Activated naive CD8-positive, alpha-beta T cell treated with anti-CD3 and anti-CD28 coated beads, Interleukin-2, amount 50 U/mL, for 16 hours (primary cell): ENCODE results near the gene PHOSPHO2.

ENCODE experiments used
- DNase-seq: peaks from one replicate; pipeline ENCODE4 v3.0.0-alpha.2; 2020; ENCODE audit warnings: low read depth, low spot score

PHOSPHO2 gene

DNA sequence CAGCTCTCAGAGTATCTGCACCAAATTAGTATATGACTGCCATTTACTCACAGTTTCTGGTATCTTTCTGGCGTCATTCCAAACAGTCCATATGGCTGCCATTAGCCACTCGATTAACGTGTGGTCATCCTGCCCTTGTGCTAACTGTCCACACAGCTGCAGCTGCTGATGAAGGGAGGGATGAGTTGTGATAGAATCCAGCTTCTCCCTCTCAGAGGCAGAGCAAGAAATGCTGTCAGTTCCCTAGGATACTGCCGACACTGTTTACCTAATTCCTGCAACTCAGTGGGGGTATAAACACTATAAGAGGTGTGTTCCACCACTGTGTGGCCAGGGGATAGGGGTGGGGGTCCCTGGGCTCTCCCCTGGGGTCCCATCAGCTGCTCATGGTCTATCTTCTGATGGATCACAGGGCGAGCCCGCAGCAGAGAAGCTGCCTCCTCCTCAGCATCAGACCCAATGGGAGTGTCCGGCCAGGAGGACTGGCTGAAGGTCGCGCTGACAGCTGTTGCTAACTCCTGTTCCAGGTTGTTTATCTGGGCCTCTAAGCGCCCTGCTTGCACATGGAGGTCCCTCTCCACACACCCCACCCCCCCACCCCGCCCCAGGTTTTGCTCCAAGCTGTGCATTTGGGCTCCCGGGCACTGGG, 22.1 kb downstream of the PHOSPHO2 start:
- DNase-seq: no peak

DNA sequence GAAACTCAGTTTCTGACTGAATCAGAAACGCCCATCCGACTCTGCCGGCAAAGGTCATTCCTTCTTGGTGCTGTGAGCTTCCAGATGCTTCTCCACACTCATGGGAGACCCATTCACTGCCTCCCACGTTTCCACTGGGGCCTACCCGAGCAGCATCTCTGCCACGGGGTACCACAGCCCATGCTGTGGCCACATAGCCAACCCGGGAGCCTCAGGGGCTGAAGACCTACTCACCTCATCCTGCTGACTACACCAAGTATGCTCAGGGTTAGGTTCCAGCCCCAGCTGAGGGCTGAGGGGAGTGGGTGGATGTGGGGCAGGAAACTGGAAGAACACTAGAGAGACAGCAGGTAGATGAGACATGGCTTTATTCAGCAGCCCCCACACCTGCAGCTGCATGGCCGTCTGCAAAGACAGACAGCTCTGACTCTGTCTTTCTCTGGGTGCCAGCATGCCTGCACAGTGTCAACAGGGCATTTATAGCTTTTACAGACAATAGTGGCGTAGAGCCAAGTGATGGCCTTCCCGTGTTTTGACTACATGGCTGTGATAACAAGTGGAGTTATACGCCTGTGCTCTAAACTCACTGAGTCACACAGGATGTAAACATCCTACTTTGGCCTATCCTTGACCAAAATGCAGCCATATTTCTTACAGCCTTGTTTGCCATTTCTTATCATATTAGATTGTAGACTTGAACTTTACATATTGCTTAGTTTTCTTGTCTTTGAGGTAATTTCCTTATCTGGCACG, 22.8 kb downstream of the PHOSPHO2 start:
- no peak for DNase-seq

DNA sequence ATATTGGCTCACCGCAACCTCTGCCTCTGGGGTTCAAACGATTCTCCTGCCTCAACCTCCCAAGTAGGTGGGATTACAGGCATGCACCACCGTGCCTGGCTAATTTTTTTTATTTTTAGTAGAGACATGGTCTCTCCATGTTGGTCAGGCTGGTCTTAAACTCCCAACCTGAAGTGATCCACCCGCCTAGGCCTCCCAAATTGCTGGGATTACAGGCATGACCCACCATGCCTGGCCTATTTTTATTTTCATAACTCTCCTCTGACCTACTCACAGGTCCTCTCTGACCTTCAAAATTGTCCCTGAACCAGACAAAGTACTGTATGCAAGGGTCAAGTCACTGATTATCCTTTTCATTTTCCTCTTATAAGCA, 23.4 kb downstream of the PHOSPHO2 start:
- DNase-seq: no peak

DNA sequence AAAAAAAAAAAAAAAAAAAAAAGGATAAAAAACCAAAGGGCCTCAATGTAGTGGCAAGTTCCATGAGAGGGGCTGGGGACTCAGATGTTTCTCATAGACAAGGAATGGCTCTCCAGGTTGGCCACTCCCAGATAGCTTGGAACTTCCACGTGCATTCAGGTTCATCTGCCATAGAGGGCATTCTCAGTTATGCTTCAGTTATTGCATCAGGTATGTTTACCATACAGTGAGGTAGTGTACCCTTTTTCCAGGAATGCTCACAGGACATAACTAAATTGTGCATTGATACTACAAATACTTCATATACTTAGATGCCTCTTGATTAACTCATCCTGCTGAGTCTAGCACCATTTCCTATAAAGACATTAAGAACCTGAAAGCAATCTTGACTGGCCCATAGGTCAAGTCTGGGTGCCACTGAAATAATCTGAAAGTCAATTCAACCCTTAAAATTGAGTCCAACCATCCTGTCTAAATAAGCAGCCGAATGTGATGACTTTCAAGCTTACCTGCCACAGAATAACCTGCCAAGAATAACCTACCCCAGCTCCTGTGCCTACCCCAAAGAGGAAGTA, 24.7 kb downstream of the PHOSPHO2 start:
- DNase-seq: no peak

DNA sequence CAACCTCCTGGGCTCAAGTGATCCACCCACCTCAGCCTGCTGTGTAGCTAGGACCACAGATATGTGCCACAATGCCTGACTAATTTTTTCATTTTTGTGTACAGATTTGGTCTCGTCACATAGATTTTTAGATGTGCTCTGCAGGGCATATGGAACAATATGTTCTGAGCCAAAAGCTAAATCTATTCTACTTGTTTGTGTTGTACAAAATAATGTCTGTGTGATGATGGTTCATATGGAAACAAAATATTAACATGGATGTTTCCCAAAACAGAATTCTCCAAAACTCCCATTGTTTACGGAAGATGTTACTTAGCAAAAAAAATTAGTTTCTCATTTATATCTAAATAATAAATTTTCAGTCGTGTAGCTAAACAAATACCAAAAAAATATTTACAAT, 26.7 kb downstream of the PHOSPHO2 start:
- DNase-seq: no peak

DNA sequence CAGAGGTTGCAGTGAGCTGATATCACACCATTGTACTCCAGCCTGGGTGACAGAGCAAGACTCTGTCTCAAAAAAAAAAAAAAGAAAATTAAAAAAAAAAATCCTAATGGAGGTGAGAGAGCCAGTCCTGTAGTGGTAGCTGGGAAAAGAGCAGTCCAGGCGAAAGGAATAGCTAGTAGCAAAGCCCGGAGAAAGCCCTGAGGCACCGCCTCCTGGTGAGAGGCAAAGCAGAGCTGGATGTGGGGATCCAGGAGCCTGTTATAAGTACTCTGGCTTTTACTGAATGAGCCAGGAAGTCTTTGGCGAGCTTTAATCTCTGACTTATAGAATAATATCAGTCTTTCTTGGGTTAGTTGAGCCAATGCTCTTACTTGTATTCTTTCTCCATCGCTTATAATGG, 32.8 kb downstream of the PHOSPHO2 start:
- DNase-seq: no peak

DNA sequence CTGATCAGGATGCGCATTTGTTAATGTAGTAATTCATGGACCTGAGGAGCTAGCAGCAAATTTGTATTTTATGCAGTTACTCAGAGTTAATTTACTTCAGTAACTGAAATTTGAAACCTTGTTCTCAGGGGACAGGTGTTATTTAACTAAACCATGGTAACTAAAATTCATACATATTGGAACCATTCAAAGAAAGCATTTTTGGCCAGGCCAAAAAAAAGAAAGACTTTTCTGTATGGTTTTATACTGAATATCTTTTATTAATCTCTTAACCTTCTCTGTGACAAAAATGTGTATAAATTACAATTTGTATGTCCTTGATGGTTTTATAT, 35.0 kb downstream of the PHOSPHO2 start:
- DNase-seq: no peak

DNA sequence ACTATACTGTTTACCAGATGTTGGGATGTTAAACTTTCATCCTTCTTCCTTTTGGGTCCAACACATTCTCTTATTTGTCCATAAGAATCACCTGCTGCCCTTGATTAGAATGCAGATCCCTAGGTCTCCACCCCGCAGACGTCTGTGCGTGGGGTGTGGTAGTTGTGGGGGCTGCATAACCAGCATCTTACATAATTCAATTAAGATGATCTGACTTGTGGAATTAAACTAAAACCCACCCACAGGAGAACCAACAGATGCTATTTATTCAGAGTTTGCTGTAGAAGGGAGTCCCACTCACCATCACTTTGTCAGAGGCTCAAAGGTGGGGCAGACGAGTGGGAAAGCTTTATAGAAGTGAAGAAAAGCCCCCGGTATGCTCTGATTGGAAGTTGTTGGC, 37.8 kb downstream of the PHOSPHO2 start:
- DNase-seq: no peak

DNA sequence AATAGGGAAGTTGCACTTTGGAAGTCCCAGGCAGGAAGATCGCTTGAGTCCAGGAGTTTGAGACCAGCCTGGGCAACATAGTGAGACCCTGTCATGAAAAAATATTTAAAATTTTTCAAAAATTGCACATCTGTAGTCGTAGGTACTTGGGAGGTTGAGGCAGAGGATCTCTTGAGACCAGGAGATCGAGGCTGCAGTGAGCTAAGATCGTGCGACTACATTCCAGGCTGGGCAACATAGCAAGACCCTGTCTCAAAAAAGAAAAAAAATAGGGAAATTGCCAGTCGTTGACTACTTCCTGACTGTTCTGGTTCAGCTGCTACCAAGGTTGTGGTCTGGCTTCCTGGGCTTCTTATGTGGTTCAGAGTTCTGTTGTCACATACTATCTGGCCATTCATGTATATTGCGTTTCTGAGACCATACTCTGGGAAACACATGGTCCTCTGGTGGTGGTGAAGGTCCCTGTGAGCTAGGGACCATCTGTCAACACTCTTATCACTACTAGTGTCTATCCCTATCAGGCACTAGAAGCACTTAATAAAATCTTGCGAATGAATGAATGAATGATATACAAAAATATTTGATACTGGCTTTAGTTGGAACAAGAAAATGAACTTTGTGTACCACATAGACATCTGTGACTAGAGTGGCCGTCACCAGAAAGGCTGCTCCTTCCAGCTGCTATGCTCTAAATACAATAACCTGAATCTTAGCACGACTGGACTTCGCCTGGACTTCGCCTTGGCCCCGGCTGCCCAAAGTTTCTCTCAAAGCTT, 38.5 kb downstream of the PHOSPHO2 start:
- no peak for DNase-seq

DNA sequence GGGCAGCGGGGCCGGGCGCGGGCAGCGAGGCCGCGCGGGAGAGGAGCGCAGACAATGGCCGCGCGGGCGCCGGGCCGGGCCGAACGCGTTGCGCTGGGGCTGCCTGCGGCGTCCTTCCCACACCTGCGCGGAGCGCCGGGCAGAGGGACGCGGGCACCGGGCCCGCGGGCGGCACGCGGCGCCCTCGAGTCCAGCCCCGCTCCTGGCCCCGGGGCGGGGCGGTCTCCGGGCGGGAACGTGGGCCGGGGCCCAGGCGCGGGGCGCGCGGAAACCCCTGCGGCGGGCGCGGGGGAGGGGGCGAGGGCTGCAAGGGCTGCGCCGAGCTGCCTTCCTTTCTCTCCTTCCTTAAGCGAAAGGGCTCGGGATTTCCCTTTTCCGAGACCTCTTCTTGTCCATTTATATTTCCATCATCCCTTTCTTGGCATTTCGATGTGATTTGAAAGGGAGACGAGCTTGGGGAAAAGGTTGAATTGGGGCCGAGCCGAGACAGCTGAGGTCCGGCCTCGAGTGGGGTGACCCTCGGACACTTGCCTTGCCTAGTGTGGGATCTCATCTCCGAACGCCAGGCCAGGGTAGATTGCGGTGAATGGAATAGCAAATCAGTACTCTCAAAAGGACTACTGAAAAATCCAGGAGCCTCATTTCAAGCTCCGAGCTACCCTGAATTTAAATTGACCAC, 40.0 kb downstream of the PHOSPHO2 start:
- no peak for DNase-seq

DNA sequence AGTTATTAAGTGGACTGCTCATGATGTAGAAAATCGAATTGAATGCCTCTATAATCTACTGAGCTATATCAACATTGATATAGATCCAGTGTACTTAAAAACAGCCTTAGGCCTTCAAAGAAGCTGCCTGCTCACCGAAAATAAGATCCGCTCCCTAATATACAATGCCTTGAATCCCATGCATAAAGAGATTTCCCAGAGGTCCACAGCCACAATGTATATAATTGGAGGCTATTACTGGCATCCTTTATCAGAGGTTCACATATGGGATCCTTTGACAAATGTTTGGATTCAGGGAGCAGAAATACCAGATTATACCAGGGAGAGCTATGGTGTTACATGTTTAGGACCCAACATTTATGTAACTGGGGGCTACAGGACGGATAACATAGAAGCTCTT, 41.4 kb downstream of the PHOSPHO2 start:
- no peak for DNase-seq

DNA sequence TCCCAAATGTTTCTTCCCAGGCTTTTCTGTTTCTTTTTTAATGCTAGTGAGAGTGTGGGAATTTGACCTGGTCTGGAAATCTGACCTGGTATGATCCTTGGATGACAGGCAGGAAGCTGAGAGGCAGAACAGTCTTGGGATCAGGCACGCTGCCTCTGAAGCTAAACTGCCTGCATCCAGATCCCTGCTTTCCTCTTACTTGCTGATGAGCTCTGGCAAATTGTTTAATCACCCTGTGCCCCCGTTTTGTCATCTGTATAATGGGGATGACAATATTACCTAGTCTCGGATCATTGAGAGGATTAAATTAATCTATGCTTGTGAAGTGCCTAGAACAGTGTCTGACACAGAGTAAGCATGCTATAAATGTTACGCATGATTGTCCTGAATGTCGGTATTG, 42.6 kb downstream of the PHOSPHO2 start:
- DNase-seq: no peak

DNA sequence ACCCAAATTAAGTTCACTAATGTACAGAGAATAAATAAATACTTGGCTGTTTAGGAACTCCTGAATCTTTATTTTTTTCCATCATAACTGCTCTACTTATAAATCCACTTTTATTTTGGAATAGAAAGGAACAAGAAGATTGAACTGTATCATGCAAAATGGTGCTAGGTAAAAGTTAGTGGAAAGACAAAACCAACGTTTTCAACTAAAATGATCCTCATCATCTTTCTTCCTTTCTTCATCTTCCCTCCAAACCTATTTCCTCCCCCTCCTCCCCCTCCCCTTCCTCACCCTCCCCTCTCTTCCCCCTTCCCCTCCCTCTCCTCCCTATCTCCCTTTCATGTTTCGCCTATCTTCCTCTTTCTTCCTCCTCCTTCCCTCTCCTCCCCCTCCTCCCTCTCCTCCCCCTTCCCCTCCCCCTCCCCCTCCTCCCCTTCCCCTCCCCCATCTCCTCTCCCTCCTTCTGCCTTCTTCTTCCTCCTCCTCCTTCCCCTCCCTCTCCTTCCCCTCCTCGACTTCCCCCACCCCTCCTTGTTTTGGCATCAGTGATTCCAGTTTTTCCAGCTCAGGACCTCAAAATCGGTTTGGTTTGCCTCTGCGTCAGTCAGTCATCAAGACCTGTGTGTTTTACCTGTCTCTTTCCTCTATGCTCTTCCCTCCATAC, 44.4 kb downstream of the PHOSPHO2 start:
- no peak for DNase-seq

DNA sequence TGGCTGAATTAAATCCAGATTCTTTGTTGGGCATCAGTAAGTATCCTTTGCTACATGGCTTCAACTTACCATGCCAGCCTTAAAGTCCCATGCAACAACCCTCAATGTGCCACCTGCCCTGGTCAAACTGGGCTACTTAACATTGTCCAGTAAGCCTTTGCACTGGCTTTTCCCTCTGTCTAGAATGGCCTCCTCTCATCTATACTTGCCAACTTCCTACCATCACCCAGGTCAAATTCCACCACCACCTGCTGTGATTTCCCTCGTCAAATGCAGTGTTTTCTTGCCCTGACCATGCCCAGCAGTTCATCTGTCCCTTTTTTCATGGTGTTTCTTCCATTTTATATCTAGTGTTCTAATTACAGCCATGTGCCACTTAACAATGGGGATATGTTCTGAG, 45.1 kb downstream of the PHOSPHO2 start:
- no peak for DNase-seq

DNA sequence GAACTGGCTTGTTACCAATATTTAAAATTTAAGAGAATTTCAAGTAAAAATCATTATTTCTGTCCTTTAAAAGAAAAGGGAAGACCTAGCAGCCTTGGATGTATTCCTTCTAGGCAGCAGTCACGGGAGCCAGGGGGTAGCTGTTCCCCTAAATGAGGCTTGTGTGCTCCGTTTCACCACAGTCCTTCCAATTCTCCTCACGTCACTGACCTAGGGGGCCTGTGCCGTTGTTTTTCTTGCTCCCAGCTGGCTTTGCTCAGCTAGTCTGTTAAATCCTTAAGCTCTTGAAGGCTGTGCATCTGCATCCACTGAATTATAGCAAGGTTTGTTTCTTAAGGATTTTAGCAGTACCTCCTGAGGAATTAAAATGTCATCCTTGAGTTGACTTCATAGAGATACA, 49.3 kb downstream of the PHOSPHO2 start:
- DNase-seq: no peak

DNA sequence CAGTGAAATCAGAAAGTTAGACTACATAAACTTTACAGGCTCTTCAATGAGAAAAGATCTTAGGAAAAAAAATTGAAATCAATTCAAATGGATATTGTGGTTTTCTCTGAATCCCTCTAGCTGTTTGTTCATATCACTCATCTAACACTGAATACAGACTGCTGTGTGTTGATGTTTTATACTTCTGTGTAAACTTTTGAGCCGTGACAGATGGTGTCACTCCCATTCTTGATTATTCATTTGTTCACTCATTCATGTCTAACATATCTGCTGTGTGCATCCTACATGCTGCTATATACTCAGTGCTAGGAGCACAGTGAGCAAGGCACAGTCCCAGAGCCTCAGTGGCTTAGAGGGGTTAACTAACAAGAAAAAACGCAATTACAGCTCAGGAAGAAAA, 52.0 kb downstream of the PHOSPHO2 start:
- DNase-seq: no peak

DNA sequence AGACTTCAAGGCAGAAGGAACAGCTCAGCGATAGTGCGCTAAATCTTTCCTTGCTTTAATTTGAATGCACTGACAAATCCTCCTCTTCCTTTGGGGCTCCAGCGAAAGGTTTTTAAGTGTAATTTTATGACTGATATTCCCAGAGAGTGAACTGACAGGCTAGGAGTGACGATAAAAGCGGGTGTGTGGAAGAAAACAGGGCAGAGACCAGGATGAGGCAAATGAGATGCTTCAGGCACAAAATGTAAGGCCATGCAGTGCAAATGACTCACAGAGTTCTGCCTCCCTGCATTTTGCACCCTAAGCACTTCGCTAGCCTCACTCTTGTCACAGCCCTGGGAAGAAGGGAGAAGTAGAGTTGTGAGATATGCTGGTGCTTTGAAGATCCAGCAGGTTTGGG, 54.0 kb downstream of the PHOSPHO2 start:
- DNase-seq: no peak
